Spleen (tissue), 11 donors: Measurements from ENCODE around the gene SMIM10L2A. TPM values are rescaled to one million over a fixed set of nuclear protein-coding genes. Genes with fewer than 3 reads are reported as not detected.
"Not testable (repeated sequence)": the region's sequence is repeated elsewhere in the genome, so short reads cannot be mapped to it uniquely, and the experiment has no call there.

Experiments
- DNase-seq: peaks from one replicate; pipeline ENCODE4 v3.0.0-alpha.2; 2020
- H3K27ac ChIP-seq, 8 donors: fragments of 200-600 bp; sonication (generic) in 7 of 8; 1 replicate in 4 of 8; 2 replicates in 4 of 8; pipeline versions ENCODE4 v1.5.0 to v1.8.0; 2016 to 2021; ENCODE audit warnings: inconsistent platforms in 4 of 8, mild to moderate bottlenecking in 4 of 8, moderate library complexity in 1 of 8
- H3K27me3 ChIP-seq, 7 donors: fragments of 200-600 bp; sonication (generic) in 6 of 7; replicated peaks in 1 of 7; 1 replicate in 4 of 7; 2 replicates in 3 of 7; pipeline versions ENCODE4 v1.5.0 to v1.8.0; 2016 to 2021; ENCODE audit warnings: inconsistent platforms in 3 of 7, mild to moderate bottlenecking in 1 of 7
- H3K36me3 ChIP-seq, 6 donors: fragments of 200-600 bp; sonication (generic) in 5 of 6; 1 replicate in 4 of 6; 2 replicates in 2 of 6; pipeline versions ENCODE4 v1.5.0 to v1.8.0; 2016 to 2021; ENCODE audit warnings: inconsistent platforms in 2 of 6
- H3K4me1 ChIP-seq, 6 donors: fragments of 200-600 bp; sonication (generic) in 5 of 6; 1 replicate in 3 of 6; 2 replicates in 3 of 6; pipeline versions ENCODE4 v1.5.0 to v1.8.0; 2016 to 2021; ENCODE audit warnings: inconsistent platforms in 3 of 6
- H3K4me3 ChIP-seq, 8 donors: fragments of 200-600 bp; sonication (generic) in 7 of 8; 1 replicate in 4 of 8; 2 replicates in 4 of 8; pipeline versions ENCODE4 v1.5.0 to v1.8.0; 2016 to 2021; ENCODE audit warnings: inconsistent platforms in 4 of 8, mild to moderate bottlenecking in 4 of 8, moderate library complexity in 2 of 8
- H3K9me3 ChIP-seq, 8 donors: fragments of 200-600 bp; sonication (generic) in 7 of 8; 1 replicate in 4 of 8; 2 replicates in 4 of 8; pipeline versions ENCODE4 v1.5.0 to v1.8.0; 2016 to 2021; ENCODE audit warnings: inconsistent platforms in 4 of 8
- POLR2A ChIP-seq, 3 donors: fragments of 450-650 bp; IDR thresholded peaks; one replicate each; pipeline ENCODE4 v1.5.1; 2017; ENCODE audit warnings: antibody characterized with exemption in 3 of 3, mild to moderate bottlenecking in 1 of 3
- POLR2AphosphoS5 ChIP-seq, 3 donors: sonication (generic); formaldehyde crosslinking; IDR thresholded peaks; one replicate each; pipeline ENCODE4 v1.5.1; 2017; ENCODE audit warnings: antibody characterized with exemption in 3 of 3
- WGBS, 5 donors: extraction: QIAGEN DNeasy Blood & Tissue Kit in 3 of 5; methylation state at CpG; one replicate each; pipeline versions ENCODE4 v1.1.5 to v1.1.7; 2013 to 2018; 5-methylcytosine and 5-hydroxymethylcytosine counted together
- intact Hi-C: fragments of 100-400 bp; cut with DNase I; formaldehyde crosslinking; loops from one replicate; pipeline ENCODE4 v1.15.0; 2023; ENCODE audit warnings: low total_unique reads
- polyA plus RNA-seq, 3 donors: library from polyadenylated mRNA; stranded (reverse); fragments of 200-250 nt; gene quantifications; one replicate each; pipeline ENCODE4 v1.2.1, GENCODE V29; 2013
- total RNA-seq, 7 donors: library from RNA; depleted of rRNA in 3 of 7; stranded (reverse); fragments of >200 nt in 3 of 7; fragmentation: NEBNext Ultra II Directional in 4 of 7; extraction: Animal tissue kit (Norgen Biotek cat#: 25700) in 4 of 7; gene quantifications; one replicate each; pipeline versions ENCODE4 v1.1.0 to v1.2.1, GENCODE V29; 2016 to 2021
- TF ChIP-seq, protein P1 (sequence below), 11 experiments: fragments of 200-600 bp in 7 of 11; fragments of 450-650 bp in 4 of 11; sonication (generic) in 4 of 11; IDR thresholded peaks in 8 of 11; conservative IDR thresholded peaks in 3 of 11; 1 replicate in 7 of 11; 2 replicates in 4 of 11; pipeline versions ENCODE4 v1.4.0 to v1.8.0; 2016 to 2021; ENCODE audit warnings: antibody characterized with exemption in 11 of 11, inconsistent platforms in 4 of 11, mild to moderate bottlenecking in 1 of 11
- donor health status: healthy with polysubstance abuse.
- donor health status: DM: no; HTN: no; CAD: no; lungs with moderate emphysema.
- donor health status: DM: no; HTN: no; CAD: no.
- donor health status: Bipolar disorder and iron deficiency.
- donor health status: healthy.
- donor health status: DM: no; HTN: no; CAD: no.
- donor health status: DM: yes; HTN: yes; CAD: no.

SMIM10L2A gene
- total and polyA plus RNA-seq, 10 donors = 0.50 to 7.7 (median 2.9) TPM

- Histone ChIP-seq H3K4me3 (no peak overlapping the region), H3K9me3 (no peaks in the 10 kb centered on the region), H3K27me3 (no peaks in the 10 kb centered on the region), H3K4me1 (no peaks in the 10 kb centered on the region), H3K27ac (no peak overlapping the region), H3K36me3 (no peaks in the 10 kb centered on the region)
- no peak for TF ChIP-seq POLR2A (IDR thresholded peaks at IDR 0.05)
- TF ChIP-seq, protein P1, sequence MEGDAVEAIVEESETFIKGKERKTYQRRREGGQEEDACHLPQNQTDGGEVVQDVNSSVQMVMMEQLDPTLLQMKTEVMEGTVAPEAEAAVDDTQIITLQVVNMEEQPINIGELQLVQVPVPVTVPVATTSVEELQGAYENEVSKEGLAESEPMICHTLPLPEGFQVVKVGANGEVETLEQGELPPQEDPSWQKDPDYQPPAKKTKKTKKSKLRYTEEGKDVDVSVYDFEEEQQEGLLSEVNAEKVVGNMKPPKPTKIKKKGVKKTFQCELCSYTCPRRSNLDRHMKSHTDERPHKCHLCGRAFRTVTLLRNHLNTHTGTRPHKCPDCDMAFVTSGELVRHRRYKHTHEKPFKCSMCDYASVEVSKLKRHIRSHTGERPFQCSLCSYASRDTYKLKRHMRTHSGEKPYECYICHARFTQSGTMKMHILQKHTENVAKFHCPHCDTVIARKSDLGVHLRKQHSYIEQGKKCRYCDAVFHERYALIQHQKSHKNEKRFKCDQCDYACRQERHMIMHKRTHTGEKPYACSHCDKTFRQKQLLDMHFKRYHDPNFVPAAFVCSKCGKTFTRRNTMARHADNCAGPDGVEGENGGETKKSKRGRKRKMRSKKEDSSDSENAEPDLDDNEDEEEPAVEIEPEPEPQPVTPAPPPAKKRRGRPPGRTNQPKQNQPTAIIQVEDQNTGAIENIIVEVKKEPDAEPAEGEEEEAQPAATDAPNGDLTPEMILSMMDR (IDR thresholded peaks at IDR 0.05 in 8 of 11, conservative IDR thresholded peaks at IDR 0.05 in 3 of 11) = no peak
- no peak for TF ChIP-seq POLR2AphosphoS5 (IDR thresholded peaks at IDR 0.05)
- 40 to 63% (median 50%) methylated on average over 3 to 4 of the region's 4 CpGs for WGBS, 5 donors
- DNase-seq = no peak
- intact Hi-C loops = no loop called here
Observed at GRCh38 chrX:135396109-135396508, 25.6 kb upstream of the SMIM10L2A start.

GRCh38 chrX:135396566-135396965, 25.2 kb upstream of the SMIM10L2A start:
- no peak overlapping the region for H3K4me3 ChIP-seq
- no peaks in the 10 kb centered on the region for H3K36me3 ChIP-seq
- no peaks in the 10 kb centered on the region for H3K4me1 ChIP-seq
- DNase-seq = no peak
- no peaks in the 10 kb centered on the region for H3K27me3 ChIP-seq
- 77 to 88% (median 85%) methylated on average over 3 of the region's 3 CpGs for WGBS, 5 donors
- TF ChIP-seq POLR2A (IDR thresholded peaks at IDR 0.05) (no peak), POLR2AphosphoS5 (IDR thresholded peaks at IDR 0.05) (no peak)
- TF ChIP-seq, protein P1 (IDR thresholded peaks at IDR 0.05 in 8 of 11, conservative IDR thresholded peaks at IDR 0.05 in 3 of 11) = no peak
- no peak overlapping the region for H3K27ac ChIP-seq
- H3K9me3 ChIP-seq = no peaks in the 10 kb centered on the region
- intact Hi-C loops = no loop called here

DNA sequence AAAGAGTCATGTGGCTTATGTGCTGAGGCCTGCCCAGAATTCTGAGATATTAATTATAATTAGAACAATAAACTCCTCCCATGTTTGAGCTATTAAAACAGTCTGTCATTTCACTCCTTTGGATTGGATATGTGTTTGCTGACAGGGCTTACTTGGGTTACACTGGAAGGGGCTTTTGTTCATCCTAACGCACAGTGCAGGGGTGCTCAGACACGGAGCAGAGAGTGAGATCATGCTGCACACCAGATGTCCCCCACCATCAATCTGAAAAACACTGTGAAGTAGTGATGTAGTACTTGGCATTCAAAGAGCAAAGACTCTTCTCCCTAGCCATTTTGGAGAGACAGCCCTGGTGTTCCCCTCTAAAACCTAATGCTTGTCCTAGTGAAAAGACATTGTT, 24.1 kb upstream of the SMIM10L2A start:
- intact Hi-C loops = no loop called here
- Histone ChIP-seq H3K9me3 (no peaks in the 10 kb centered on the region), H3K36me3 (no peaks in the 10 kb centered on the region), H3K27ac (no peak overlapping the region), H3K27me3 (no peaks in the 10 kb centered on the region), H3K4me1 (no peaks in the 10 kb centered on the region), H3K4me3 (no peak overlapping the region)
- DNase-seq = no peak
- no peak for TF ChIP-seq POLR2AphosphoS5 (IDR thresholded peaks at IDR 0.05)
- no peak for TF ChIP-seq POLR2A (IDR thresholded peaks at IDR 0.05)
- TF ChIP-seq, protein P1 (IDR thresholded peaks at IDR 0.05 in 8 of 11, conservative IDR thresholded peaks at IDR 0.05 in 3 of 11) = no peak
- 82 to 100% (median 95%) methylated on average over 2 of the region's 2 CpGs for WGBS, 5 donors

- Histone ChIP-seq H3K36me3 (no peaks in the 10 kb centered on the region), H3K9me3 (no peaks in the 10 kb centered on the region), H3K4me1 (no peaks in the 10 kb centered on the region), H3K27ac (no peak overlapping the region), H3K27me3 (peaks cover 0 to 7% (median 0%) of the 10 kb centered on the region in 7 donors), H3K4me3 (no peak overlapping the region)
- TF ChIP-seq, protein P1 (IDR thresholded peaks at IDR 0.05 in 8 of 11, conservative IDR thresholded peaks at IDR 0.05 in 3 of 11) = no peak
- TF ChIP-seq POLR2AphosphoS5 (IDR thresholded peaks at IDR 0.05) (no peak), POLR2A (IDR thresholded peaks at IDR 0.05) (no peak)
- no peak for DNase-seq
- intact Hi-C loops = no loop called here
Observed at GRCh38 chrX:135403374-135403773, 18.4 kb upstream of the SMIM10L2A start.

GRCh38 chrX:135406428-135406827, 15.3 kb upstream of the SMIM10L2A start:
- H3K27me3 ChIP-seq, intact Hi-C loops: not testable (repeated sequence)
- WGBS, 5 donors = 27 to 41% (median 28%) methylated on average over 3 to 12 of the region's 12 CpGs

More at GRCh38 chrX:135406428-135406827, 15.3 kb upstream of the SMIM10L2A start:
- not testable (repeated sequence) for H3K4me3 ChIP-seq, H3K4me1 ChIP-seq, H3K36me3 ChIP-seq, H3K27ac ChIP-seq, DNase-seq, H3K9me3 ChIP-seq
